Mucosa of rectum (tissue), 2 donors: Measurements from ENCODE around the gene GPRC6A.
"Not testable (repeated sequence)": the region's sequence is repeated elsewhere in the genome, so short reads cannot be mapped to it uniquely, and the experiment has no call there.

Source experiments
- H3K27ac ChIP-seq, 2 donors: one replicate each; pipeline ENCODE4 v1.7.0; 2013; ENCODE audit warnings: inconsistent platforms in 2 of 2, low read depth in 2 of 2, low read length in 2 of 2
- H3K27me3 ChIP-seq, 2 donors: one replicate each; pipeline ENCODE4 v1.7.0; 2013; ENCODE audit warnings: low read length in 2 of 2; ENCODE audit not compliant: control insufficient read depth in 2 of 2, insufficient read depth in 2 of 2
- H3K36me3 ChIP-seq, 2 donors: one replicate each; pipeline ENCODE4 v1.7.0; 2013; ENCODE audit warnings: low read length in 2 of 2; ENCODE audit not compliant: control insufficient read depth in 2 of 2, insufficient read depth in 2 of 2
- H3K4me1 ChIP-seq, 2 donors: one replicate each; pipeline ENCODE4 v1.7.0; 2013; ENCODE audit warnings: low read length in 2 of 2, mild to moderate bottlenecking in 1 of 2; ENCODE audit not compliant: control insufficient read depth in 2 of 2, insufficient read depth in 2 of 2
- H3K4me3 ChIP-seq, 2 donors: one replicate each; pipeline ENCODE4 v1.7.0; 2013; ENCODE audit warnings: low read length in 2 of 2
- H3K9ac ChIP-seq, 2 donors: one replicate each; pipeline ENCODE4 v1.7.0; 2013; ENCODE audit warnings: low read length in 2 of 2, low read depth in 1 of 2, mild to moderate bottlenecking in 1 of 2
- H3K9me3 ChIP-seq, 2 donors: one replicate each; pipeline ENCODE4 v1.7.0; 2013; ENCODE audit warnings: low read length in 2 of 2; ENCODE audit not compliant: control insufficient read depth in 2 of 2
- donor health status: healthy.
- donor health status: Normal muscosa, but diverticular disease.

Gene GPRC6A

GRCh38 chr6:116840091-116840490, 11.2 kb upstream of the GPRC6A start:
- H3K36me3 ChIP-seq = no peaks in the 10 kb centered on the region
- H3K27ac ChIP-seq = no peak overlapping the region
- no peak overlapping the region for H3K4me3 ChIP-seq
- H3K27me3 ChIP-seq = no peaks in the 10 kb centered on the region
- no peak overlapping the region for H3K9ac ChIP-seq
- H3K4me1 ChIP-seq = no peaks in the 10 kb centered on the region
- H3K9me3 ChIP-seq = no peaks in the 10 kb centered on the region

GRCh38 chr6:116836606-116837342, 7.9 kb upstream of the GPRC6A start:
- Histone ChIP-seq H3K4me3 (no peak overlapping the region), H3K27me3 (no peaks in the 10 kb centered on the region), H3K9me3 (no peaks in the 10 kb centered on the region), H3K9ac (no peak overlapping the region), H3K36me3 (no peaks in the 10 kb centered on the region), H3K27ac (no peak overlapping the region), H3K4me1 (no peaks in the 10 kb centered on the region)

- H3K36me3 ChIP-seq, H3K9ac ChIP-seq, H3K4me1 ChIP-seq, H3K9me3 ChIP-seq, H3K27ac ChIP-seq, H3K4me3 ChIP-seq, H3K27me3 ChIP-seq: not testable (repeated sequence)
Observed at GRCh38 chr6:116834526-116834925, 5.6 kb upstream of the GPRC6A start.

GRCh38 chr6:116827561-116828240, 1.2 kb downstream of the GPRC6A start:
- no peak overlapping the region for H3K9ac ChIP-seq
- no peak overlapping the region for H3K4me3 ChIP-seq
- no peaks in the 10 kb centered on the region for H3K4me1 ChIP-seq
- no peaks in the 10 kb centered on the region for H3K36me3 ChIP-seq
- no peak overlapping the region for H3K27ac ChIP-seq
- no peaks in the 10 kb centered on the region for H3K27me3 ChIP-seq
- no peaks in the 10 kb centered on the region for H3K9me3 ChIP-seq

- not testable (repeated sequence) for H3K4me3 ChIP-seq, H3K4me1 ChIP-seq, H3K27me3 ChIP-seq, H3K36me3 ChIP-seq, H3K27ac ChIP-seq, H3K9ac ChIP-seq, H3K9me3 ChIP-seq
Observed at GRCh38 chr6:116816336-116816735, 12.5 kb downstream of the GPRC6A start.

GRCh38 chr6:116812051-116812650, 16.7 kb downstream of the GPRC6A start:
- H3K27ac ChIP-seq = no peak overlapping the region
- H3K27me3 ChIP-seq = no peaks in the 10 kb centered on the region
- H3K36me3 ChIP-seq = no peaks in the 10 kb centered on the region
- H3K9me3 ChIP-seq = no peaks in the 10 kb centered on the region
- H3K9ac ChIP-seq = no peak overlapping the region
- no peaks in the 10 kb centered on the region for H3K4me1 ChIP-seq
- no peak overlapping the region for H3K4me3 ChIP-seq

GRCh38 chr6:116801971-116802370, 26.9 kb downstream of the GPRC6A start:
- Histone ChIP-seq H3K27ac (no peak overlapping the region), H3K9me3 (no peaks in the 10 kb centered on the region), H3K36me3 (no peaks in the 10 kb centered on the region), H3K4me3 (no peak overlapping the region), H3K4me1 (peaks cover 0 to 3% of the 10 kb centered on the region in 2 donors), H3K9ac (no peak overlapping the region), H3K27me3 (no peaks in the 10 kb centered on the region)

- Histone ChIP-seq H3K4me3 (no peak overlapping the region), H3K27ac (no peak overlapping the region), H3K36me3 (no peaks in the 10 kb centered on the region), H3K27me3 (no peaks in the 10 kb centered on the region), H3K4me1 (peaks cover 0 to 3% of the 10 kb centered on the region in 2 donors), H3K9ac (no peak overlapping the region), H3K9me3 (no peaks in the 10 kb centered on the region)
Observed at GRCh38 chr6:116799945-116800344, 28.9 kb downstream of the GPRC6A start.

- no peaks in the 10 kb centered on the region for H3K9me3 ChIP-seq
- H3K27me3 ChIP-seq = no peaks in the 10 kb centered on the region
- H3K9ac ChIP-seq = no peak overlapping the region
- peaks cover 0 to 3% of the 10 kb centered on the region in 2 donors for H3K4me1 ChIP-seq
- no peak overlapping the region for H3K27ac ChIP-seq
- no peaks in the 10 kb centered on the region for H3K36me3 ChIP-seq
- H3K4me3 ChIP-seq = no peak overlapping the region
Observed at GRCh38 chr6:116797585-116797984, 31.3 kb downstream of the GPRC6A start.

- Histone ChIP-seq H3K4me3 (no peak overlapping the region), H3K27me3 (no peaks in the 10 kb centered on the region), H3K9ac (no peak overlapping the region), H3K27ac (no peak overlapping the region), H3K4me1 (peaks cover 0 to under 1% of the 10 kb centered on the region in 2 donors), H3K36me3 (no peaks in the 10 kb centered on the region), H3K9me3 (no peaks in the 10 kb centered on the region)
Observed at GRCh38 chr6:116793224-116793623, 35.7 kb downstream of the GPRC6A start.
